Right ventricle myocardium inferior (tissue), 1 donor: Measurements from ENCODE around the gene ANKUB1. TPM values are rescaled to one million over a fixed set of nuclear protein-coding genes. Genes with fewer than 3 reads are reported as not detected.
"Not testable (repeated sequence)": the region's sequence is repeated elsewhere in the genome, so short reads cannot be mapped to it uniquely, and the experiment has no call there.

Experiments used
- ATAC-seq: fragments of 200-7000 bp; cut with Tn5 transposase; one replicate; pipeline ENCODE4 v1.9.1; 2020; ENCODE audit warnings: mild to moderate bottlenecking, moderate library complexity
- DNase-seq: peaks from one replicate; pipeline ENCODE4 v3.0.0; 2021; ENCODE audit errors: missing footprints
- intact Hi-C: fragments of 100-400 bp; cut with DNase I; formaldehyde crosslinking; loops from one replicate; pipeline ENCODE4 v1.11.0; 2022
- long read RNA-seq: library from polyadenylated mRNA; unstranded; transcript quantifications from one replicate; pipeline ENCODE4 v2.0.0, GENCODE V29; 2021
- total RNA-seq: library from RNA; stranded (reverse); fragmentation: NEBNext Ultra II Directional; extraction: Animal tissue kit (Norgen Biotek cat#: 25700); gene quantifications from one replicate; pipeline ENCODE4 v1.2.1, GENCODE V29; 2021
- donor health status: DM: no; HTN: yes; CAD: no; lungs with severe emphysema.

ANKUB1 gene
- total RNA-seq: not detected
- long read RNA-seq: 0 reads

- intact Hi-C loops: no loop called here
- DNase-seq (no peak), ATAC-seq (no peak)
Observed at GRCh38 chr3:149792452-149793270, at the start of gene ANKUB1. Gene ANKUB1 (minus strand): TSS chr3:149792554. CDS start chr3:149792366, 188 bp downstream.

- DNase-seq (no peak), ATAC-seq (no peak)
- intact Hi-C loops: no loop called here
Observed at GRCh38 chr3:149839896-149840295, 47.5 kb upstream of the ANKUB1 start.

GRCh38 chr3:149839469-149839868 is 47.1 kb upstream of the ANKUB1 start:
- ATAC-seq, intact Hi-C loops, DNase-seq: not testable (repeated sequence)

- ATAC-seq, intact Hi-C loops, DNase-seq: not testable (repeated sequence)
Observed at GRCh38 chr3:149838491-149838890, 46.1 kb upstream of the ANKUB1 start.

- intact Hi-C loops: no loop called here
- no peak for DNase-seq
- ATAC-seq: no peak
Observed at GRCh38 chr3:149833241-149833640, 40.9 kb upstream of the ANKUB1 start.

GRCh38 chr3:149832086-149832485 is 39.7 kb upstream of the ANKUB1 start:
- intact Hi-C loops: no loop called here
- no peak for DNase-seq
- no peak for ATAC-seq

GRCh38 chr3:149831321-149831720 is 39.0 kb upstream of the ANKUB1 start:
- intact Hi-C loops: no loop called here
- no peak for DNase-seq
- no peak for ATAC-seq

GRCh38 chr3:149830902-149831301 is 38.5 kb upstream of the ANKUB1 start:
- intact Hi-C loops: no loop called here
- DNase-seq: no peak
- ATAC-seq: no peak

GRCh38 chr3:149829631-149830030 is 37.3 kb upstream of the ANKUB1 start:
- ATAC-seq, DNase-seq, intact Hi-C loops: not testable (repeated sequence)

- no peak for DNase-seq
- intact Hi-C loops: no loop called here
- no peak for ATAC-seq
Observed at GRCh38 chr3:149828390-149828789, 36.0 kb upstream of the ANKUB1 start.

- no peak for DNase-seq
- intact Hi-C loops: no loop called here
- ATAC-seq: no peak
Observed at GRCh38 chr3:149826636-149827035, 34.3 kb upstream of the ANKUB1 start.

- DNase-seq: no peak
- intact Hi-C loops: no loop called here
- no peak for ATAC-seq
Observed at GRCh38 chr3:149820183-149820582, 27.8 kb upstream of the ANKUB1 start.

- no peak for ATAC-seq
Observed at GRCh38 chr3:149819432-149819831, 27.1 kb upstream of the ANKUB1 start.

GRCh38 chr3:149816986-149817385 is 24.6 kb upstream of the ANKUB1 start:
- DNase-seq (no peak), ATAC-seq (no peak)
- intact Hi-C loops: no loop called here

More at GRCh38 chr3:149819432-149819831, 27.1 kb upstream of the ANKUB1 start:
- intact Hi-C loops: no loop called here
- no peak for DNase-seq

GRCh38 chr3:149816311-149816710 is 24.0 kb upstream of the ANKUB1 start:
- DNase-seq (no peak), ATAC-seq (no peak)
- intact Hi-C loops: no loop called here

- no peak for DNase-seq
- intact Hi-C loops: no loop called here
- no peak for ATAC-seq
Observed at GRCh38 chr3:149815728-149816127, 23.4 kb upstream of the ANKUB1 start.

GRCh38 chr3:149815321-149815720 is 23.0 kb upstream of the ANKUB1 start:
- no peak for ATAC-seq
- intact Hi-C loops: no loop called here
- no peak for DNase-seq

- ATAC-seq (peak; percentile 6), DNase-seq (no peak)
- intact Hi-C loops: loop anchor here (1.0 to 2.0 kb wide), 3 partner anchors 61 to 595 kb away; partner anchors contain the start of genes COMMD2 and TSC22D2
Observed at GRCh38 chr3:149813367-149814281, 21.3 kb upstream of the ANKUB1 start.

GRCh38 chr3:149812606-149813366 is 20.4 kb upstream of the ANKUB1 start, which contains the start of gene RNF13:
Gene RNF13 (plus strand): TSS chr3:149813215. CDS start chr3:149846027, 32,812 bp downstream.
- ATAC-seq (peak; percentile 96), DNase-seq (peak; percentile 99)
- intact Hi-C loops: loop anchor here (1.0 to 2.0 kb wide), 3 partner anchors 60 to 596 kb away; partner anchors contain the start of genes COMMD2 and TSC22D2
